DMS153 treated with DMSO at 0.1 percent for 48 hours (cell line): ENCODE measurements around the gene LSM7.
A peak's percentile ranks its signal among the peaks of the same experiment; 100 is the strongest.
"Not testable (repeated sequence)": the region's sequence is repeated elsewhere in the genome, so short reads cannot be mapped to it uniquely, and the experiment has no call there.

Experiments
- DNase-seq: peaks from one replicate; lab custom pipeline; 2025; ENCODE audit not compliant: unreplicated experiment; lab: John Stamatoyannopoulos, UW

Gene LSM7

DNA sequence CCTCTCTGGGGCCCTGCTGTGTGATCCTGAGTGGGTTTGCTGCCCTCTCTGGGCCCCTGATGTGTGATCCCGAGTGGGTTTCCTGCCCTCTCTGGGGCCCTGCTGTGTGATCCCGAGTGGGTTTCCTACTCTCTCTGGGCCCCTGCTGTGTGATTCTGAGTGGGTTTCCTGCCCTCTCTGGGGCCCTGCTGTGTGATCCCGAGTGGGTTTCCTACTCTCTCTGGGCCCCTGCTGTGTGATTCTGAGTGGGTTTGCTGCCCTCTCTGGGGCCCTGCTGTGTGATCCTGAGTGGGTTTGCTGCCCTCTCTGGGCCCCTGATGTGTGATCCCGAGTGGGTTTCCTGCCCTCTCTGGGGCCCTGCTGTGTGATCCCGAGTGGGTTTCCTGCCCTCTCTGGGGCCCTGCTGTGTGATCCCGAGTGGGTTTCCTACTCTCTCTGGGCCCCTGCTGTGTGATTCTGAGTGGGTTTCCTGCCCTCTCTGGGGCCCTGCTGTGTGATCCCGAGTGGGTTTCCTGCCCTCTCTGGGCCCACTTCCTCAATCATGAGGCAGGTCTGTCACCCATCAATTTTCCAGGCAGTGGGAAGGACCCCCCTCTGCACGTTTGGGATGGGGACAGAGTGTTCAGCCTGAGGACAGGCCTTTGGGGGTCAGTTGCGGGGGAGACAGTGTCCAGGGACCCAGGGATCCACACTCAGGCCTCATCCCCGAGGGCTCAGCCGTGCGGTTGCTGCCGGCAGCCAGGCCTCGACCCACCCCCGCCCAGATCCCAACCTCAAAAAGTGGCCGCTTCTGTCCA is 46.9 kb downstream of the LSM7 start:
- DNase-seq: not testable (repeated sequence)

DNA sequence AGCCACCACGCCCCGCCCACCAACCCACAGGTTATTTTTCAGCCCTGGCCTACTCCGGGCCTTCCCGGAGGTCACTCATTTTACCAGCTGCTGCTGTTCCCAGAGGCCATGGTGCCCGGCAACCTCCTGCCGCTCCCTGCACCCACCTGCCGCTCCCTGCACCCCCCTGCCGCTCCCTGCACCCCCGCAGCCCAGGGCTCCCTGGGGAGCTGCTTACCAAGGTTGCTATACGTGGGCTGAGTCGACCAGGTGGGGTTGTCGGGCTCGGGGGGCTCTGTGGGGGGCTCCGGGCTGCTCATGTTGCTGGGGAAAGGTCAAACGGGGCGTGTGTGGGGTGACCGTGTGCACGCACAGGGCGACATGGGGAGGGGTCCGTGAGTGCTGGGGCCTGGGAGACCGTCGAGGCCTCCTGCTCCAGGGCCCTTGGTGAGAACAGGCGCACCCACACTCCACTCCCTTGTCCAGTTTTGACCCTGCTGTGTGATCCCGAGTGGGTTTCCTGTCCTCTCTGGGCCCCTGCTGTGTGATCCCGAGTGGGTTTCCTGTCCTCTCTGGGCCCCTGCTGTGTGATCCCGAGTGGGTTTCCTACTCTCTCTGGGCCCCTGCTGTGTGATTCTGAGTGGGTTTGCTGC is 47.6 kb downstream of the LSM7 start:
- DNase-seq: no peak

DNA sequence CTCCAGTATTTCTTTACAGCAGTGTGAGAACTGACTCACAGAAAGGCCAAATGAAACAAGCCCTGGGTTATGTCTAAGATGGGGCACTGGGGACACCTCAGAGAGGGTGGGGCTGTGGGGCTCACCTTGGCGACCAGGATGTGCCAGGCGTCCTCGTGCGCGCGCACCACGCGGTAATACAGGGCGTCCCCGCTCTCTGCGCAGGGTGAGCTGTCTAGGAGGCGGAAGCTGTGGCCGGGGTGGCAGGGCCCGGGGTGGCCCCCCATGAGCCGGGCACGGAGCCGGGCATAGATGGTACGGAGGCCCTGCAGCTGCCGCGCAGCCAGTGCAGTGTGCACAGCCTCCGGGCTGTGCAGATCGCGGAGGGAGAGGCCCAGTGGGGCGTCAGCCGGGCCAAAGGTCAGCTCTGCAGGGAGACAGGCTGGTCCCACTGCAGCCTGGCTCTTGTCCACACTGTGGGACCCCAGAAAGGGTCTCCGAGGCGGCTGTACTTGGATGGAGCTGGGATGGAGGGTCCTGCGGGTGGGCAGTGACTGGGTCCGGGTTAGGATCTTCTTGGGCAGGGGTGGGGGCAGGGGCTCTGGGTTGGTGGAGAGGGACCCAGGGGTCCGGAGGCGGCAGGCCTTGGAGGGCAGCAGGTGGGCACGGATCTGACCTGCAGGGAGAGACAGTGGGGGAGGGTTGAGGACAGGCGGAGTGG is 49.8 kb downstream of the LSM7 start:
- DNase-seq: no peak

DNA sequence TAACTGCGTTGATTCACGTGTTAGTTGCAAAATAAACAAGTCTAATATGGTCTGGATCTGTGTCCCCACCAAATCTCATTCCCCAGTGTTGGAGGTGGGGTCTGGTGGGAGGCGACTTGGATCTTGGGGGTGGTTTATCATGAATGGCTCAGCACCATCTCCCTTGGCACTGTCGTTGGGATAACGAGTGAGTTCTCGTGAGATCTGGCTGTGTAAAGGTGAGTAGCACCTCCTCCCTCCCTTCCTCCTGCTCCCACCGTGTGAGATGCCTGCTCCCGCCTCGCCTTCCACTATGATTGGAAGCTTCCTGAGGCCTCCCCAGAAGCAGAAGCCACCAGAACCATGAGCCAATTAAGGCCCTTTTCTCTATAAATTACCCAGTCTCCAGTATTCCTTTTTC is 51.2 kb downstream of the LSM7 start:
- no peak for DNase-seq

DNA sequence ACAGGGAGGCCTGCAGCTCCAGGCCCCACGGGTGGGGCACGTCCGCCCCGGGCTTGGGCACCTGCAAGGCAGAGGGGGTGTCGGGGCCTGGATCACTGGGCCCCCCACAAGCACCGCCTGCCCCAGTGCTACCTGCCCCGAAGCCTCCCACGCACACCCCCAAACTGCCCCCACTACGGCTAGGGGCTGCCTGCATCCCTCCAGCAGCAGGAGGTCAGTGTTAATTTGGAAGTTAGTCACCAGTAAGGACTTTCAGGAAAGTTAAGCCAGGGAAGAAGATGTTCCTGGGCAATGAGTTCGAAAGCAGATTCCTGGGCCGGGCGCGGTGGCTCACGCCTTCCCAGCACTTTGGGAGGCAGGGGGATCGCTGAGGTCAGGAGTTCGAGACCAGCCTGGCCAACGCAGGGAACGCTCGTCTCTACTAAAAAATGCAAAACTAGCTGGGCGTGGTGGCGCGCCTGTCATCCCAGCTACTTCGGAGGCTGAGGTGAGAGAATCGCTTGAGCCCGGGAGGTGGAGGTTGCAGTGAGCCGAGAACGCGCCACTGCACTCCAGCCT is 51.9 kb downstream of the LSM7 start:
- DNase-seq: no peak

DNA sequence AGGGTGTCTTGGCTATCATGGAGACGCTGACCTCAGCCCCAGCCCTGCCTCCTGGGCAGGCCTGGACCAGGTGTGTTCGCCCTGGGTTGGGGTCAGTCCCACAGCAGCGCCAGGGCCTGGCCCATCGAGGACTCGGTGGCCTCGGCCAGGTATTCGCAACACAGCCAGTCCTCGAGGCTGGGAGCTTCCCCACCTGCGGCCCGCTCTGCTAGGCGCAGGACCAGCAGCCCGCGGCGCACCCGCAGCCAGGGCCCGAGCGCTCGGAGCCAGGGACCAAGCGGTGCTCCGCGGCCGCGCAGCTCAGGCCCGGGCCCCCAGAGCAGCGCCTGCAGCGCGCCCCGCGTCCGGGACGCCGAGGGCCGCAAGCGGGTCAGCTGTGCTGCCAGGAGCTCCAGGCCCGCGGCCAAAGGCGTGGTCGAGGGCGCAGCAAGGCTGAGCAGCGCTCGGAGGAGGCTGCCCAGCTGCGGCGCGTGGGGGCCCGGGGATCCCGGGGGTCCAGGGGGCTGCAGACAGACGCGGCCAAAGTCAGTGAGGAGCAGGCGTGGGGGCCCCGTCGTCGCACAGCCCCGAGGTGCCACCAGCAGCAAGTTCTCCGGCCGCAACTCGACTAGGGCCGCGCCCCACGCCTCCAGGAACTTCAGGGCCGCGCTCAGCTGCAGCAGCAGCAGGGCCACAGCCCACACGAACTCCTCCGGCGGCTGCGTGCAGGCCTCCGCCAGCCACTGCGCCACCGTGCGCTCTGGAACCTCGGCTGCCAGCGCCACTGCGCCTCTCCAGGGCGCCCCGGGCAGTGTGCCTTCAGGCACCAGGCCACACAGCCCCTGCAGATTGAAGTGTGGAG is 52.6 kb downstream of the LSM7 start:
- DNase-seq: no peak

DNA sequence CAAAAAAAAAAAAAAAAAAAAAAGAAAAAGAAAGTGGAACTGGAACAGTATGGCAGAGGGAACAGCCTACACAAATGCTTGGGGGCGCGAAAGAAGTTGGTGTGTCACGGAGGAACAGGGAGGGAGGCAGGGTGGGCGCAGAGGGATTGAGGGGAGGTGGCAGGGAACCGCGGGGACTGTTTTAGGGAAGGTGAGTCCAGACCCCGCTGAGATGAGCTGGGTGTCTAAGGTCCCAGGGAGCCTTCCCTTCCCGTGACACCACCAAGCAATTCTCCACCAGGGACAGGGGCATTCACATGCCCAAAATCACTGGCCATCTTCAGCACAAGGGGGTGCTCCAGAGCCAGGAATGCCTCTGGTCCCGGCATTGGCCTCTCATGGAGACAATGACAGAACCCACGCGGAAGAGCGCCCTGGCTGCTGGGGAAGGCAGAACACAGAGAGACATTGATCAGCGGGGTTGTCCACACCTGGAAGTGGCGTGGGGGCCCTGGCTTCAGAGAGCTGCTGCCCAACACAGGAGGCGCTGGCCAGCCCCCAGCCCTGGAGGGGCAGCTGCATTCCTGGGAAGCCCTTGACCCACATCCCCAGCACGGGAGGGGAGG is 53.4 kb downstream of the LSM7 start:
- no peak for DNase-seq

DNA sequence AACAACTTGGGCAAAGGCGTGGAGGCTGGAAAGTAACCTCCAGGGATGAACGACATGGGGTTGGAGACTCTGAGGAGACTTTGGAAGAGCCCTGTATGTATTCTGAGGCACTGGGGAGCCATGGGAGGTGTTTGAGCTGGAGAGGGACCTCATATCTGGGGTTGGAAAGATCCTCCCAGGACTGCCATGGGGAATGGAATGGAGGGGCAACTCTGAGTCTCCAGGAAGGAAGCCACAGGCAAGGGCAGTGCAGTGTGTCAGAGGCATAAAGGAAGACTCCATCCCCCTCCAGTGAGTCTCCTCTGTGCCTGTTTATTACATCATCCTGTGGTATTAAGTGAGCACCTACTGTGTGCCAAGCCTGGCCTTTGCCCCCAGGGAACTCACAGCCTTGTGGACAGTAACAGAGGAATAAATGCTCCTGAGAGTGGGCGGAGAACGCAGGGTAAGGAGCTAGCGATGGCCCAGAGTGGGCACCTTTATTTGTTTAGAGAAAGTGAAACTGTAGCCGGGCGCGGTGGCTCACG is 54.1 kb downstream of the LSM7 start:
- no peak for DNase-seq

DNA sequence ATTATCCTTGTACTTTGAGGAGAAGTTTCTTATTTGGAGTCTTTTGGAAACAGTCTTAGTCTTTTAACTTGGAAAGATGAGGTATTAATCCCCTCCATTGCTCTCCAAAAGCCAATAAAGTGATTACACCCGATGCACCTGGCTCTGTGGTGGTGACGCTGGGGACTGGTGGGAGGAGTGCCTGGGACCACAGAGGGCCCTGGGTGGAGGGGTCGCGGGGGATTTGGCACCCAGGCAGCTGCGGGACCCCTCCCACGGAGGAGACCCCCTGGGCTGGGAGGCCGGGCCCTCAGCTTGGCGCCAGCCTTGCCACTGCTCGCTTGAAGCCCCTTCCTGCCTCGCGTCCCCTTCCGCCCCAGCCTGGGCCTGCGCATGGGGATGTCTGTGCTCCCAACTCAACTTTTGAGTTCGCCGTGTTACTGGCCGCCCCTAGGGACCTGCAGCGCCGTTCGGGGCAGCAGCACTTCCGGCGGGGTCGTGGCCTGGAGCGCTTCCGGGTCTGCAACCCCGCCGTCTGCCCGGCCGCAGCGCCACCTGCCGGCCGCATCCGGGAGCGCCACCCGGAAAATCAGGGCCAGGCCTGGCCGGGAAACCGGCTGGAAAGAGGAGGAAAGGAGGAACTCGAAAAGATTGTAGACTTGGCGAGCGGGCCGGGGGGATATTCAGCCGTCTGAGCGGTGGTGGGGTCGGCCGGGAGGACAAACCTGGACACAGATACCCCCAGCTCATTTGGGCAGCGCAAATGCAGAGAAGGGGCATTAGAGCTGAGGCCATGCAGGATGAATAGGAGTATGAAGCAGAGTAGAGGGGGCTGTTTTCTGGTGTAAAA is 54.8 kb downstream of the LSM7 start:
- peak; percentile 22 for DNase-seq
